Tibial artery (tissue), 4 donors: ENCODE results near the gene VPS13D.

Experiments used
- DNase-seq, 2 donors: peaks; one replicate each; pipeline ENCODE4 v3.0.0-alpha.2; 2019
- H3K27ac ChIP-seq, 2 donors: fragments of 200-600 bp; sonication (generic) in 1 of 2; 1 replicate in 1 of 2; 2 replicates in 1 of 2; pipeline ENCODE4 v1.5.1; 2018 to 2019; ENCODE audit warnings: mild to moderate bottlenecking in 1 of 2
- H3K27me3 ChIP-seq, 2 donors: fragments of 200-600 bp; sonication (generic) in 1 of 2; one replicate each; pipeline versions ENCODE4 v1.5.1 to v1.6.0; 2016 to 2019
- H3K36me3 ChIP-seq, 3 donors: fragments of 200-600 bp; sonication (generic) in 2 of 3; one replicate each; pipeline ENCODE4 v1.5.1; 2016 to 2019; ENCODE audit warnings: mild to moderate bottlenecking in 2 of 3
- H3K4me1 ChIP-seq, 4 donors: fragments of 200-600 bp; sonication (generic) in 2 of 4; 1 replicate in 3 of 4; 2 replicates in 1 of 4; pipeline ENCODE4 v1.5.1; 2016 to 2019
- H3K4me3 ChIP-seq, 2 donors: fragments of 200-600 bp; sonication (generic) in 1 of 2; 1 replicate in 1 of 2; 2 replicates in 1 of 2; pipeline ENCODE4 v1.5.1; 2018 to 2019; ENCODE audit warnings: mild to moderate bottlenecking in 2 of 2
- H3K9me3 ChIP-seq, 3 donors: fragments of 200-600 bp; sonication (generic) in 1 of 3; one replicate each; pipeline ENCODE4 v1.5.1; 2016 to 2019
- intact Hi-C: fragments of 100-400 bp; cut with DNase I; formaldehyde crosslinking; loops from one replicate; pipeline ENCODE4 v1.15.0; 2023; ENCODE audit warnings: low total_unique reads
- TF ChIP-seq, protein P1 (sequence below), 2 experiments: fragments of 200-600 bp in 1 of 2; fragments of 450-650 bp in 1 of 2; IDR thresholded peaks; one replicate each; pipeline ENCODE4 v1.5.1; 2017 to 2019; ENCODE audit warnings: antibody characterized with exemption in 2 of 2, mild to moderate bottlenecking in 1 of 2, moderate library complexity in 1 of 2

Gene VPS13D

GRCh38 chr1:12462586-12462985, 232.8 kb downstream of the VPS13D start:
- H3K4me3 ChIP-seq: no peak overlapping the region
- H3K36me3 ChIP-seq: no peaks in the 10 kb centered on the region
- H3K9me3 ChIP-seq: no peaks in the 10 kb centered on the region
- TF ChIP-seq, protein P1, sequence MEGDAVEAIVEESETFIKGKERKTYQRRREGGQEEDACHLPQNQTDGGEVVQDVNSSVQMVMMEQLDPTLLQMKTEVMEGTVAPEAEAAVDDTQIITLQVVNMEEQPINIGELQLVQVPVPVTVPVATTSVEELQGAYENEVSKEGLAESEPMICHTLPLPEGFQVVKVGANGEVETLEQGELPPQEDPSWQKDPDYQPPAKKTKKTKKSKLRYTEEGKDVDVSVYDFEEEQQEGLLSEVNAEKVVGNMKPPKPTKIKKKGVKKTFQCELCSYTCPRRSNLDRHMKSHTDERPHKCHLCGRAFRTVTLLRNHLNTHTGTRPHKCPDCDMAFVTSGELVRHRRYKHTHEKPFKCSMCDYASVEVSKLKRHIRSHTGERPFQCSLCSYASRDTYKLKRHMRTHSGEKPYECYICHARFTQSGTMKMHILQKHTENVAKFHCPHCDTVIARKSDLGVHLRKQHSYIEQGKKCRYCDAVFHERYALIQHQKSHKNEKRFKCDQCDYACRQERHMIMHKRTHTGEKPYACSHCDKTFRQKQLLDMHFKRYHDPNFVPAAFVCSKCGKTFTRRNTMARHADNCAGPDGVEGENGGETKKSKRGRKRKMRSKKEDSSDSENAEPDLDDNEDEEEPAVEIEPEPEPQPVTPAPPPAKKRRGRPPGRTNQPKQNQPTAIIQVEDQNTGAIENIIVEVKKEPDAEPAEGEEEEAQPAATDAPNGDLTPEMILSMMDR (IDR thresholded peaks at IDR 0.05): no peak
- H3K4me1 ChIP-seq: peaks cover 0 to 74% (median 61%) of the 10 kb centered on the region in 4 donors
- DNase-seq: no peak
- intact Hi-C loops: no loop called here
- H3K27ac ChIP-seq: peak overlapping the region; percentile 63 to 77
- H3K27me3 ChIP-seq: no peaks in the 10 kb centered on the region

DNA sequence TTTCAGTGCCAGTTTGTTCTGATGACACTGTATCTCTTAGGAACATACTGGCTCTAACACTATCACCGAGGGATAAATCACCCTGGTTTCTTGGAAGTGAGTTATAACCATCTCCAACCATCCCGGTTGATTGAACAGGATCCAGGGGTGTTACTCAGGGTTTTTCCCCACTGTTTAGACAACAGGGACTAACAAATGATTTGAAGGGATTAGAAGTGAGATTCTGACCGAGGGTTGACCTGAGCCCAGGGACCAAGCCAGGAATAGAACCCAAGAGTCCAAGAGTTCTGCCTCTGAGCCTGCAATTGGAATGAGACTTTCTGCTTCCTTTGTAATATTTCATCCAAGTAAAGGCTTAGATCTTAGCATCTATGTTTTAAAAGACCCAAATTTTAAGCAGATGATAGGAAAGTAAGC, 234.2 kb downstream of the VPS13D start:
- intact Hi-C loops: no loop called here
- H3K4me3 ChIP-seq: no peak overlapping the region
- DNase-seq: peak; percentile 69 to 72
- peak overlapping the region; percentile 63 to 77 for H3K27ac ChIP-seq
- peaks cover 0 to 60% (median 54%) of the 10 kb centered on the region in 4 donors for H3K4me1 ChIP-seq
- H3K27me3 ChIP-seq: no peaks in the 10 kb centered on the region
- peaks cover 0 to 6% (median 0%) of the 10 kb centered on the region in 3 donors for H3K36me3 ChIP-seq
- H3K9me3 ChIP-seq: no peaks in the 10 kb centered on the region
- TF ChIP-seq, protein P1 (IDR thresholded peaks at IDR 0.05): no peak

DNA sequence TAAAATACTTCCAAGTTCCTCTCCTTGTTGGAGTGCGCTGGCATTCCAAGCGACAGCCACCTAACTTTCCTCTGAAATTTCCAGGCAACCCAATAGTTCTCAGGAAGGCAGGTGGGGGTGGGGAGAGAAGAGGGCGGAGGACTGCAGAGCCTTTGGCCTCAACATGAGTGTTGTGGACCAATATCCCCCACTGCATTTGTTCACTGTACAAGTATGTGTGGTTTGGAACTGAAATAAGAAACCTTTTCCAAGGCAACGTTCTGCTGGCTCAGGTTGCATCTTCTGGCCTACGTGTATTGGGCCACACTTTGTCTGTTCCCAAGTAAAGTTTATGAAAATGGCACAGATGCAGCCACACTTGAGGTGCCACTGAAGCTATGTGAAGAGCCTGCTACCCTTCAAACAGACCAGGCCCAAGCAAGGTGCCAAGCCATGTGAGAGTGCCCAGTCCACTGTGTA, 234.8 kb downstream of the VPS13D start:
- Histone ChIP-seq H3K36me3 (peaks cover 0 to 6% (median 0%) of the 10 kb centered on the region in 3 donors), H3K27ac (peak overlapping the region; percentile 63 to 77), H3K9me3 (no peaks in the 10 kb centered on the region), H3K27me3 (no peaks in the 10 kb centered on the region), H3K4me3 (no peak overlapping the region), H3K4me1 (peaks cover 0 to 64% (median 55%) of the 10 kb centered on the region in 4 donors)
- TF ChIP-seq, protein P1 (IDR thresholded peaks at IDR 0.05): no peak
- peak; percentile 80 to 81 for DNase-seq
- intact Hi-C loops: no loop called here

- H3K4me1 ChIP-seq: peaks cover 0 to 64% (median 57%) of the 10 kb centered on the region in 4 donors
- TF ChIP-seq, protein P1 (IDR thresholded peaks at IDR 0.05): no peak
- no peak overlapping the region for H3K4me3 ChIP-seq
Measured at GRCh38 chr1:12465126-12465525, 235.3 kb downstream of the VPS13D start.

GRCh38 chr1:12466816-12467215, 237.0 kb downstream of the VPS13D start:
- Histone ChIP-seq H3K27ac (peak overlapping the region; percentile 16 to 20), H3K4me3 (no peak overlapping the region), H3K4me1 (peaks cover 0 to 53% (median 43%) of the 10 kb centered on the region in 4 donors), H3K36me3 (peaks cover 0 to 6% (median 0%) of the 10 kb centered on the region in 3 donors), H3K27me3 (no peaks in the 10 kb centered on the region), H3K9me3 (no peaks in the 10 kb centered on the region)
- DNase-seq: no peak
- intact Hi-C loops: no loop called here
- TF ChIP-seq, protein P1 (IDR thresholded peaks at IDR 0.05): no peak

More at GRCh38 chr1:12465126-12465525, 235.3 kb downstream of the VPS13D start:
- no peak for DNase-seq
- intact Hi-C loops: no loop called here
- peaks cover 0 to 6% (median 0%) of the 10 kb centered on the region in 3 donors for H3K36me3 ChIP-seq
- H3K9me3 ChIP-seq: no peaks in the 10 kb centered on the region
- no peaks in the 10 kb centered on the region for H3K27me3 ChIP-seq
- peak overlapping the region; percentile 63 to 77 for H3K27ac ChIP-seq
